Measurements from ENCODE around the gene CDK11A.
"Not testable (repeated sequence)": the region's sequence is repeated elsewhere in the genome, so short reads cannot be mapped to it uniquely, and the experiment has no call there.

The CDK11A gene

GRCh38 chr1:1669468-1670440, 54.4 kb downstream of the CDK11A start:
- H3K4me3 ChIP-seq (ENCODE audit: low read depth, low read length) = no peak overlapping the region
- no peak overlapping the region for H2AFZ ChIP-seq (ENCODE audit: low read length, unreplicated experiment)
- no peaks in the 10 kb centered on the region for H3K27me3 ChIP-seq (ENCODE audit: insufficient read depth, low read length)
- H3K4me1 ChIP-seq (ENCODE audit: control insufficient read depth, insufficient read depth, low read length, unreplicated experiment) = no peaks in the 10 kb centered on the region
- peaks cover 21% of the 10 kb centered on the region; the same call in 1 of the 2 replicates for H3K36me3 ChIP-seq (ENCODE audit: insufficient read depth, low read length)
- H3K27ac ChIP-seq (ENCODE audit: low read depth, low read length) = no peak overlapping the region
- no peaks in the 10 kb centered on the region for H3K79me2 ChIP-seq (ENCODE audit: control insufficient read depth, insufficient read depth, low read length, unreplicated experiment)

DNA sequence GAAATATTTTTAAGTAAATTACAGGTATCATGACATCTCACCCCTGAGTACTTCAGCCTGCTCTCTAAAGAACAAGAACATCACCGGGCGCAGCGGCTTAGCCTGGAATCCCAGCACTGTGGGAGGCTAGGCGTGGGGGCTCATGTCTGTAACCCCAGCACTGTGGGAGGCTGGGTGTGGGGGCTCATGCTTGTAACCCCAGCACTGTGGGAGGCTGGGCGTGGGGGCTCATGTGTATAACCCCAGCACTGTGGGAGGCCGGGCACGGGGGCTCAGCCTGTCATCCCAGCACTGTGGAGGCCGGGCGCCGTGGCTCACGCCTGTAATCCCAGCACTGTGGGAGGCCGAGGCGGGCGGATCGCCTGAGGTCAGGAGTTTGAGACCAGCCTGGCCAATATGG, 57.6 kb downstream of the CDK11A start:
- no peaks in the 10 kb centered on the region for H3K27me3 ChIP-seq (ENCODE audit: insufficient read depth, low read length)
- no peaks in the 10 kb centered on the region for H3K79me2 ChIP-seq (ENCODE audit: control insufficient read depth, insufficient read depth, low read length, unreplicated experiment)
- no peak overlapping the region for H3K4me3 ChIP-seq (ENCODE audit: low read depth, low read length)
- peaks cover 8% of the 10 kb centered on the region for H3K4me1 ChIP-seq (ENCODE audit: control insufficient read depth, insufficient read depth, low read length, unreplicated experiment)
- peaks cover 17% of the 10 kb centered on the region; the same call in 1 of the 2 replicates for H3K36me3 ChIP-seq (ENCODE audit: insufficient read depth, low read length)
- no peak overlapping the region for H2AFZ ChIP-seq (ENCODE audit: low read length, unreplicated experiment)
- no peak overlapping the region for H3K27ac ChIP-seq (ENCODE audit: low read depth, low read length)

GRCh38 chr1:1665815-1666251, 58.3 kb downstream of the CDK11A start:
- H3K4me3 ChIP-seq (ENCODE audit: low read depth, low read length) = no peak overlapping the region
- H2AFZ ChIP-seq (ENCODE audit: low read length, unreplicated experiment) = no peak overlapping the region
- H3K27me3 ChIP-seq (ENCODE audit: insufficient read depth, low read length) = no peaks in the 10 kb centered on the region
- no peaks in the 10 kb centered on the region for H3K79me2 ChIP-seq (ENCODE audit: control insufficient read depth, insufficient read depth, low read length, unreplicated experiment)
- H3K27ac ChIP-seq (ENCODE audit: low read depth, low read length) = no peak overlapping the region
- peaks cover 8% of the 10 kb centered on the region for H3K4me1 ChIP-seq (ENCODE audit: control insufficient read depth, insufficient read depth, low read length, unreplicated experiment)
- peaks cover 14% of the 10 kb centered on the region; the same call in 1 of the 2 replicates for H3K36me3 ChIP-seq (ENCODE audit: insufficient read depth, low read length)

DNA sequence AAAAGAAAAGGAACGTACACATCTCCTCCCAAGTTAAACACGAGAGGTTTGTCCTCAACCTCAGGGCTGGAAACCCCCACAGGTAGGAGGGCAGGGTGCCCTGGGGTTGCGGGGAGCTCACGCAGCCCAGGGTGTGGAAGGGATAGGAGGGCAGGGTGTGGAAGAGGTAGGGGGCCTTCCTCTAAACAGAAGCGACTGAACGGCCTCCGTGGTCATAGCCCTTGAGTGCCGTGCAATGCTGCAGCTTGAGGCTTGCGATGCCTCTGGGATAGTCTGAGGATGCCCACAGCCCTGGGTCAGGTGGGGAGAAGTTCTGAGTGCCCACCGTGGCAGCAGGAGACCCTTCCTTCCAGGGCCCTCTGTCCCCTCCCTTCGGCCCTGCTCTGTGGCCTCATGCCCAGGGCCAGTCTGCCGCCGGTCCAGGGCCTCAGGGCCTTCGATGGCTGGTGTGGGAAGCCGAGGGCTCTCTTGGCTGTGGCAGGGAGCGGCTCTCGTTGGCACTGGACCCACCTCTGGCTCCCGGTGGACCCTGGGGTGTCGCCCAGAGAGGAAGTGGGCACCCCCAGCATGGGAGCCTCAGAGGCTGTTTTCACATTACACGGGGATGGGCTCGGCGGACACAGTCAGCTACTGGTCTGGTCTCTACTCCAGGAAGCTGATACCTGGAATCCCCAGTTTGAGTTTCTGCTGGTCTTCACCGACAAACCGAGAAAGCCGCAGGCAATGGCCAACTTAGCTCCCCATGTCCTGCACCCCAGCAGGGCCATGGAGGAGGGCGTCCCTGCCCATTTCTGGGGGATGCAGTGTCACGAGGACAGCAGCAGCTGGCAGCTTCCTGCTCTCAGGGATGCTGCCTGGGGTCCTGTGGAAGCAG, 59.0 kb downstream of the CDK11A start:
- Histone ChIP-seq H3K27ac (ENCODE audit: low read depth, low read length) (no peak overlapping the region), H3K36me3 (ENCODE audit: insufficient read depth, low read length) (peaks cover 14% of the 10 kb centered on the region; the same call in 1 of the 2 replicates), H2AFZ (ENCODE audit: low read length, unreplicated experiment) (no peak overlapping the region), H3K4me3 (ENCODE audit: low read depth, low read length) (no peak overlapping the region), H3K4me1 (ENCODE audit: control insufficient read depth, insufficient read depth, low read length, unreplicated experiment) (peaks cover 8% of the 10 kb centered on the region), H3K27me3 (ENCODE audit: insufficient read depth, low read length) (no peaks in the 10 kb centered on the region), H3K79me2 (ENCODE audit: control insufficient read depth, insufficient read depth, low read length, unreplicated experiment) (no peaks in the 10 kb centered on the region)

DNA sequence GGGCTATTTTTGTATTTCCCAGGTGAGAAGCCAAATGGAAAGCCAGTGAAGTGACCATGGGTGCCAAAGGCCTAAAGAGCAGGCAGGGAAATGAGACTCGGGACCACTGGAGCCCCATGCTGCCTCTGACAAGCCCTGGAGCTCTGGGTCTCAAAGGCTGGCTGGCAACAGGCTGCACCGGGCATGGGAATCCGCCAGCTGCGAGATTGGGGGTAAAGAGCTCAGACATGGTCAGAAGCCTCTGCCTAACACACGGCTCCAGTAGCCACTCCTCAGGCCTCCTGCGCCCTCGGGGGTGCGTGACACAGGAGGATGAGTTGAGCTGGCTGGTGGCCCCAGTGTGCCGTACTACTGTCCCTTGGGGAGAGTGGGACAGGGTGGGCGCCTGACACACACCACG, 59.8 kb downstream of the CDK11A start:
- peaks cover 11% of the 10 kb centered on the region; the same call in 1 of the 2 replicates for H3K36me3 ChIP-seq (ENCODE audit: insufficient read depth, low read length)
- not testable (repeated sequence) for H3K27ac ChIP-seq (ENCODE audit: low read depth, low read length); H2AFZ ChIP-seq (ENCODE audit: low read length, unreplicated experiment); H3K27me3 ChIP-seq (ENCODE audit: insufficient read depth, low read length); H3K4me1 ChIP-seq (ENCODE audit: control insufficient read depth, insufficient read depth, low read length, unreplicated experiment); H3K79me2 ChIP-seq (ENCODE audit: control insufficient read depth, insufficient read depth, low read length, unreplicated experiment); H3K4me3 ChIP-seq (ENCODE audit: low read depth, low read length)

DNA sequence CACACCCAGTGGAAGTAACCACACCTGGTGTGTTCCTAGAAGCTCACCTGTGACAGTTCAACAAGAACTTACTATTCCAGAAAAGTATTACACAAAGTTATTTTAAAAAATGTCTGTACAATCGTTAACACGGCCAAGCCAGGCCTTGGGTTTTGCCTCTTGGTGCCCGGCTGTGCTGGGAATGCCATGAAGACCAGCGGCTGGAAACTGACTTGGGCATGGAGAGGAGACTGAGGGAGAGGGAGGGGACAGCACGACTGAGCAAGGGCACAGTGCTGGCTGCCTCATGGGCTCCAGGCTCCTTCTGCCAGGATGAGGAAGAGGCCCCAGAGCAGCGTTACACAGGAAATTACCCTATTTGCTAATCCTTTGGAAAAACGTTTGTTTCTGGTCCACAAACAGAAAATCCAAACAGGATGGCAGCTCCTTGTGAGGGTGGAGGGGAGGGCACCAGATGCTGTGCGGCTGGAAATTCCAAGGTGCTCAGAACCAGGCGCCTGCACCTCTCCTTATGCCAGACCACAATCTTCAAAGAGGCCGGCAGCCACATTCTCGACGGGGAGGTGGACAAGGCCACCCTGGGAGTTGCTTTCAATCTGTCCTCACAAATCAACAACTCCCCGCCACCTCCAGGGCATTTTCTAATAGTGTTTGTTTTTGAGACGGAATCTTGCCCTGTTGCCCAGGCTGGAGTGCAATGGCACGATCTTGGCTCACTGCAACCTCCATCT, 61.2 kb downstream of the CDK11A start:
- H3K27me3 ChIP-seq (ENCODE audit: insufficient read depth, low read length); H3K4me3 ChIP-seq (ENCODE audit: low read depth, low read length); H3K79me2 ChIP-seq (ENCODE audit: control insufficient read depth, insufficient read depth, low read length, unreplicated experiment); H3K4me1 ChIP-seq (ENCODE audit: control insufficient read depth, insufficient read depth, low read length, unreplicated experiment): not testable (repeated sequence)
- H2AFZ ChIP-seq (ENCODE audit: low read length, unreplicated experiment) = peak overlapping the region; percentile 43
- H3K36me3 ChIP-seq (ENCODE audit: insufficient read depth, low read length) = peaks cover 11% of the 10 kb centered on the region; the same call in 1 of the 2 replicates
- H3K27ac ChIP-seq (ENCODE audit: low read depth, low read length) = peak overlapping the region; percentile 79

GRCh38 chr1:1662392-1662791, 61.8 kb downstream of the CDK11A start:
- H3K27me3 ChIP-seq (ENCODE audit: insufficient read depth, low read length); H3K4me3 ChIP-seq (ENCODE audit: low read depth, low read length): not testable (repeated sequence)

DNA sequence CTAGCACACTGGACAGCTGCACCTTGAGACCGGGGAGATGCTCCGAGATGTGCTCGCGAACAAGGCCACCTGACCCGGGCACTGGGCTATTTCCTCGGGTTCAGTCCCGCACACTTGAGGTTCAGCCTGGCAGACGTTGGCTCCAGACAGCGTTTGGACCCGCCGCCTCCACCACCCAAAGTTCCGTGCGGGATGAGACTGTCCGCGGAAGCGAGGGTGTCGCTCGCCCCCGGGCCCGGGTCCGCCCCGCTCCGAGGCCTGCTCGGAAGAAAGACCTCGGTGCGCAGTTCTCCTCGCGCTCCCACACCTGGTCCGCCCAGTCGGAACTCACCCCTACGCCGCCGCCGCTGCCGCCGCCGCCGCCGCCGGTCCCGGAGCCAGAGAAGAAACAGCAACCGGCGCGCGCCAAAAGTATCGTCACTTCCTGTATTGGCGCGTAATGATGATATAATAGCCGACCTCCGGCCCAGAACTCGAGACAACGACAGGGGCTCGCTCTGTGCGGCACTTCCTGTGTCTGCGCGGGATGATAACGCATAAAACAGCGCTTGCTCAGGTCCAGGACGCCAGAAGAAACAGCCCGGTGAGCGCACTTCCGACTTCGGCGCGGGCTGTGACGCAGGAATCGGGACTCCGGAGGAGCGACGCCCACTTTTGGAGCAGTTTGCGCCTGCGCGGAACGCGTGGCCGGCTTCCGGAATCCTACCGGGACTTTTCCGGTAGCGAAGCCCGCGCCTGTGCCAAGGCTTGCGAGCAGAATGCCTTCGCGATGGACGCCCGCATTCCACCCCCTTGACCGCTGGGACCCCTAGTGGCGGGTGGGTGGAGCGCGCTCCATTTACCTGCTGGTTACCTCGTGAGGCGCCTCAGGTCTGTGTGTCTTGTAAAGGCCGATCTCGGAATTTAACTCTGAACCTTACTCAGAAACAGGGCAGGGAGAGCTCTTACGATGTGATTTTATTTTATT, 65.3 kb downstream of the CDK11A start, which contains the start of gene CDK11B:
TSS of gene CDK11B (minus strand) at position 422 of the 967 bp plus-strand sequence. CDS start 1,519 bp downstream, outside the sequence.
- Histone ChIP-seq H3K27ac (ENCODE audit: low read depth, low read length) (peak within 1 kb of the TSS; percentile 92), H3K4me3 (ENCODE audit: low read depth, low read length) (peak within 1 kb of the TSS; percentile 73), H3K79me2 (ENCODE audit: control insufficient read depth, insufficient read depth, low read length, unreplicated experiment) (peaks cover 16% of the 10 kb centered on the region), H3K4me1 (ENCODE audit: control insufficient read depth, insufficient read depth, low read length, unreplicated experiment) (peaks cover 15% of the 10 kb centered on the region)
- H2AFZ ChIP-seq (ENCODE audit: low read length, unreplicated experiment); H3K27me3 ChIP-seq (ENCODE audit: insufficient read depth, low read length); H3K36me3 ChIP-seq (ENCODE audit: insufficient read depth, low read length): not testable (repeated sequence)

More at GRCh38 chr1:1662392-1662791, 61.8 kb downstream of the CDK11A start:
- H3K4me1 ChIP-seq (ENCODE audit: control insufficient read depth, insufficient read depth, low read length, unreplicated experiment); H3K79me2 ChIP-seq (ENCODE audit: control insufficient read depth, insufficient read depth, low read length, unreplicated experiment): not testable (repeated sequence)
- peak overlapping the region; percentile 79 for H3K27ac ChIP-seq (ENCODE audit: low read depth, low read length)
- H2AFZ ChIP-seq (ENCODE audit: low read length, unreplicated experiment) = peak overlapping the region; percentile 43
- peaks cover 11% of the 10 kb centered on the region; the same call in 1 of the 2 replicates for H3K36me3 ChIP-seq (ENCODE audit: insufficient read depth, low read length)

Measured in ACC112 (cell line).